Esophagus squamous epithelium (tissue), 4 donors: ENCODE measurements around the gene TPM3.

Experiments
- POLR2A ChIP-seq, 4 donors: fragments of 450-650 bp; IDR thresholded peaks; one replicate each; pipeline ENCODE4 v1.6.1; 2017; ENCODE audit warnings: antibody characterized with exemption in 4 of 4, mild to moderate bottlenecking in 4 of 4, moderate library complexity in 3 of 4
- TF ChIP-seq, protein P1 (sequence below), 6 experiments: fragments of 450-650 bp in 4 of 6; fragments of 200-600 bp in 2 of 6; sonication (generic) in 2 of 6; IDR thresholded peaks; one replicate each; pipeline ENCODE4 v1.5.1; 2016 to 2019; ENCODE audit warnings: antibody characterized with exemption in 6 of 6, mild to moderate bottlenecking in 4 of 6, moderate library complexity in 4 of 6

GRCh38 chr1:154239491-154239890 is 47.6 kb upstream of the TPM3 start:
- TF ChIP-seq, protein P1, sequence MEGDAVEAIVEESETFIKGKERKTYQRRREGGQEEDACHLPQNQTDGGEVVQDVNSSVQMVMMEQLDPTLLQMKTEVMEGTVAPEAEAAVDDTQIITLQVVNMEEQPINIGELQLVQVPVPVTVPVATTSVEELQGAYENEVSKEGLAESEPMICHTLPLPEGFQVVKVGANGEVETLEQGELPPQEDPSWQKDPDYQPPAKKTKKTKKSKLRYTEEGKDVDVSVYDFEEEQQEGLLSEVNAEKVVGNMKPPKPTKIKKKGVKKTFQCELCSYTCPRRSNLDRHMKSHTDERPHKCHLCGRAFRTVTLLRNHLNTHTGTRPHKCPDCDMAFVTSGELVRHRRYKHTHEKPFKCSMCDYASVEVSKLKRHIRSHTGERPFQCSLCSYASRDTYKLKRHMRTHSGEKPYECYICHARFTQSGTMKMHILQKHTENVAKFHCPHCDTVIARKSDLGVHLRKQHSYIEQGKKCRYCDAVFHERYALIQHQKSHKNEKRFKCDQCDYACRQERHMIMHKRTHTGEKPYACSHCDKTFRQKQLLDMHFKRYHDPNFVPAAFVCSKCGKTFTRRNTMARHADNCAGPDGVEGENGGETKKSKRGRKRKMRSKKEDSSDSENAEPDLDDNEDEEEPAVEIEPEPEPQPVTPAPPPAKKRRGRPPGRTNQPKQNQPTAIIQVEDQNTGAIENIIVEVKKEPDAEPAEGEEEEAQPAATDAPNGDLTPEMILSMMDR (IDR thresholded peaks at IDR 0.05), result no peak
- no peak for TF ChIP-seq POLR2A (IDR thresholded peaks at IDR 0.05)
